ENCODE measurements around the gene TNFRSF13B. TPM values are rescaled to one million over a fixed set of nuclear protein-coding genes. Genes with fewer than 3 reads are reported as not detected.
"Not testable (repeated sequence)": the region's sequence is repeated elsewhere in the genome, so short reads cannot be mapped to it uniquely, and the experiment has no call there.

The TNFRSF13B gene
- total RNA-seq, 1 experiment from 2014 or later, result 0.28 TPM

DNA sequence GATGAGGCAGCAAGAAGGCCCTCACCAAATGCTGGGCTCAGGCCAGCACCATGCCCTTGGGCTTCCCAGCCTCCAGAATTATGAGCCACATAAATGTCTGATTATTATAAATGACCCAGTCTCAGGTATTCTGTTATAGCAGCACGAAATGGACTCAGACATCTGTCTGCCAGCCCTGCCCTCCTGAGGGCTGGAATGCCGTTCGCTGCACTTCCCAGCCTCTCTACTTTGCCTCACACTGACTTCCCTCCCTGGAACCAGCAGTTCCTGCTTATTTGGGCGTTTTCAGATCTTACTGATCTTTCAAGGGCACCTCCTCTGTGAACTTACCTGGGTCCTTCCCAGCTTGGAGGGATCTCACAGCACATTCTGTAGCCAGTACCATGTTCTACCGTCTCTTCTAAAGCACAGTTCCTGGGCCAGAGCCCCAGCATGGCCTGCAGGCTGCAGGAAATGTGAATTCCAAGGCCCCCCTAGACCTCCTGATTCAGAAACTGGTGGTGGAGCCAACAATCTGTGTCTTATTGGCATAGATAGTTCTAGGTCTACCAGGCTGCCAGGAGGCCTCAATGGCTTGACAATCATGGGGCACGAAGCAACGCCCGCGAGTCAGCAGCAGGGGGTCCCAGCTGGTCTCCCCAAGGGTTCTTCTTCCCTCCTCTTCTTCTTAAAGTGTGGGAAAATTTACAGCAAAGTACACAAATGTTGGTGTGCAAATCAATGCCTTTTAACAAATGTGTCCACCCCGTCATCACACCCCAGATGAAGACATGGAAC, 36.9 kb upstream of the TNFRSF13B start:
- Mint-ChIP-seq H3K4me1 (peaks cover 10 to 16% of the 10 kb centered on the region in 2 experiments), H3K27ac (peak overlapping the region in 1 of 3 experiments; percentile 67; a peak in 1 of 7 replicates)
- H2BK5ac ChIP-seq (ENCODE audit: insufficient read length, low read length); H2BK12ac ChIP-seq (ENCODE audit: insufficient read length, low read depth, low read length); H3K79me2 ChIP-seq (ENCODE audit: insufficient read depth, low read length); H3K14ac ChIP-seq (ENCODE audit: insufficient read depth, low read length); H2AK5ac ChIP-seq (ENCODE audit: insufficient read length, low read length); H2AFZ ChIP-seq (ENCODE audit: low read length); H3K79me1 ChIP-seq (ENCODE audit: insufficient read depth, low read depth, low read length, poor library complexity, severe bottlenecking); H3K4ac ChIP-seq (ENCODE audit: low read depth, low read length); H2BK20ac ChIP-seq (ENCODE audit: low read depth, low read length, poor library complexity, severe bottlenecking); H3K27me3 Mint-ChIP-seq (ENCODE audit: low read depth); H3K4me1 ChIP-seq (ENCODE audit: insufficient read depth, low read length); H3K18ac ChIP-seq (ENCODE audit: insufficient read length, low read depth, low read length); H4K8ac ChIP-seq (replicated peaks; ENCODE audit: insufficient read length, low read depth, low read length); H3K4me3 Mint-ChIP-seq; H2BK120ac ChIP-seq (ENCODE audit: low read depth, low read length, poor library complexity, severe bottlenecking); H3K27me3 ChIP-seq (ENCODE audit: insufficient read depth, low read length); DNase-seq; H2BK15ac ChIP-seq (ENCODE audit: low read depth, low read length); H3K9ac ChIP-seq (ENCODE audit: extremely low read depth, insufficient read length, low read length); H3K27ac ChIP-seq (ENCODE audit: insufficient read length, low read depth, low read length); H3K56ac ChIP-seq (ENCODE audit: insufficient read length, low read depth, low read length); H4K91ac ChIP-seq (ENCODE audit: insufficient read length, low read depth, low read length); H3K23me2 ChIP-seq (ENCODE audit: insufficient read length, low read depth, low read length, poor library complexity, severe bottlenecking); H3K9me3 ChIP-seq (ENCODE audit: control insufficient read depth, low read depth, low read length); H4K5ac ChIP-seq (ENCODE audit: insufficient read length, low read depth, low read length); H3K4me2 ChIP-seq (ENCODE audit: insufficient read depth, insufficient read length, low read length); H3K9me3 Mint-ChIP-seq; H3K23ac ChIP-seq (ENCODE audit: insufficient read length, low read depth, low read length); H4K20me1 ChIP-seq (ENCODE audit: control insufficient read depth, insufficient read depth, insufficient read length); H3T11ph ChIP-seq (ENCODE audit: low read length); H3K36me3 Mint-ChIP-seq (ENCODE audit: insufficient read depth in 1 of 3, low read depth in 3 of 3): not testable (repeated sequence)
- no CpG with 5 or more reads among the region's 10 CpGs for WGBS (ENCODE audit: extremely low coverage, insufficient read length, low lambda C conversion rate)

DNA sequence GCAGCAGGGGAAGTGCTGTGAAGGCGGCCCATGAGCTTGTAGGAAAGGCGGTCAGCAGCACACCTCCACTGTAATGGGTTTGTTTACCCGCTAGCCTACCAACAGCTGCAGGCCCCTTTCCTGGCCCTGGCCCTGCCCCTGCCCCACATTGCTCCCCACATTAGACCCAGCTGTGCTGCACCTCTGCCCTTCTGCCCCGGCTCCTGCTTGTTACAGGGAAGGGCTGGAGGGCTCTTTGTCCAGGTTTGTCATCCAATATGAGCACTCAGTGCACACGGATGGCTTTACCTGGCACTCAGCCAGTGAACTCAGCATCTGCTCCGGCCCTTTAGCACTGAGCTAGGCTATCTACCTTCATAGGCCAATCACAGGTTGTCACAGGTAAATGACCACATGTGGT, 36.0 kb upstream of the TNFRSF13B start:
- DNase-seq; H3K9me3 ChIP-seq (ENCODE audit: control insufficient read depth, low read depth, low read length); H2BK15ac ChIP-seq (ENCODE audit: low read depth, low read length); H2BK120ac ChIP-seq (ENCODE audit: low read depth, low read length, poor library complexity, severe bottlenecking); H3K27ac ChIP-seq (ENCODE audit: insufficient read length, low read depth, low read length); H3K14ac ChIP-seq (ENCODE audit: insufficient read depth, low read length); H3K27me3 Mint-ChIP-seq (ENCODE audit: low read depth); H3K36me3 Mint-ChIP-seq (ENCODE audit: insufficient read depth in 1 of 3, low read depth in 3 of 3); H2BK20ac ChIP-seq (ENCODE audit: low read depth, low read length, poor library complexity, severe bottlenecking); H3K4me2 ChIP-seq (ENCODE audit: insufficient read depth, insufficient read length, low read length); H3K9ac ChIP-seq (ENCODE audit: extremely low read depth, insufficient read length, low read length); H4K20me1 ChIP-seq (ENCODE audit: control insufficient read depth, insufficient read depth, insufficient read length); H3K18ac ChIP-seq (ENCODE audit: insufficient read length, low read depth, low read length); H3K79me1 ChIP-seq (ENCODE audit: insufficient read depth, low read depth, low read length, poor library complexity, severe bottlenecking); H4K8ac ChIP-seq (replicated peaks; ENCODE audit: insufficient read length, low read depth, low read length); H3K27me3 ChIP-seq (ENCODE audit: insufficient read depth, low read length); H3T11ph ChIP-seq (ENCODE audit: low read length); H3K23ac ChIP-seq (ENCODE audit: insufficient read length, low read depth, low read length); H3K79me2 ChIP-seq (ENCODE audit: insufficient read depth, low read length); H3K23me2 ChIP-seq (ENCODE audit: insufficient read length, low read depth, low read length, poor library complexity, severe bottlenecking); H3K4ac ChIP-seq (ENCODE audit: low read depth, low read length); H2AFZ ChIP-seq (ENCODE audit: low read length); H4K5ac ChIP-seq (ENCODE audit: insufficient read length, low read depth, low read length); H2BK12ac ChIP-seq (ENCODE audit: insufficient read length, low read depth, low read length); H3K9me3 Mint-ChIP-seq; H2AK5ac ChIP-seq (ENCODE audit: insufficient read length, low read length); H4K91ac ChIP-seq (ENCODE audit: insufficient read length, low read depth, low read length); H3K4me1 ChIP-seq (ENCODE audit: insufficient read depth, low read length); H3K56ac ChIP-seq (ENCODE audit: insufficient read length, low read depth, low read length); H3K4me3 Mint-ChIP-seq; H2BK5ac ChIP-seq (ENCODE audit: insufficient read length, low read length): not testable (repeated sequence)
- H3K4me1 Mint-ChIP-seq, result peaks cover 11 to 18% of the 10 kb centered on the region in 2 experiments
- WGBS (ENCODE audit: extremely low coverage, insufficient read length, low lambda C conversion rate), result no CpG with 5 or more reads among the region's 6 CpGs
- peak overlapping the region in 1 of 3 experiments; percentile 31; a peak in 1 of 7 replicates for H3K27ac Mint-ChIP-seq

All from H9 (cell line).